Prostate gland (tissue), 2 donors: Measurements from ENCODE around the gene KRT17.

Experiments used
- CTCF ChIP-seq, 4 experiments: fragments of 200-600 bp in 2 of 4; fragments of 450-650 bp in 2 of 4; sonication (generic) in 2 of 4; IDR thresholded peaks; 1 replicate in 3 of 4; 2 replicates in 1 of 4; pipeline ENCODE4 v1.5.1; 2016 to 2019; ENCODE audit warnings: antibody characterized with exemption in 4 of 4, mild to moderate bottlenecking in 2 of 4, moderate library complexity in 2 of 4
- POLR2A ChIP-seq: fragments of 450-650 bp; IDR thresholded peaks from one replicate; pipeline ENCODE4 v1.6.1; 2016; ENCODE audit warnings: antibody characterized with exemption, mild to moderate bottlenecking
- POLR2AphosphoS5 ChIP-seq: sonication (generic); formaldehyde crosslinking; IDR thresholded peaks from one replicate; pipeline ENCODE4 v1.6.1; 2017; ENCODE audit warnings: antibody characterized with exemption

GRCh38 chr17:41627316-41628072 is 3.1 kb upstream of the KRT17 start:
- TF ChIP-seq POLR2A (no peak), POLR2AphosphoS5 (no peak), CTCF (IDR thresholded peaks at IDR 0.05) (no peak)
